ENCODE results near the gene DDX54.

DNA sequence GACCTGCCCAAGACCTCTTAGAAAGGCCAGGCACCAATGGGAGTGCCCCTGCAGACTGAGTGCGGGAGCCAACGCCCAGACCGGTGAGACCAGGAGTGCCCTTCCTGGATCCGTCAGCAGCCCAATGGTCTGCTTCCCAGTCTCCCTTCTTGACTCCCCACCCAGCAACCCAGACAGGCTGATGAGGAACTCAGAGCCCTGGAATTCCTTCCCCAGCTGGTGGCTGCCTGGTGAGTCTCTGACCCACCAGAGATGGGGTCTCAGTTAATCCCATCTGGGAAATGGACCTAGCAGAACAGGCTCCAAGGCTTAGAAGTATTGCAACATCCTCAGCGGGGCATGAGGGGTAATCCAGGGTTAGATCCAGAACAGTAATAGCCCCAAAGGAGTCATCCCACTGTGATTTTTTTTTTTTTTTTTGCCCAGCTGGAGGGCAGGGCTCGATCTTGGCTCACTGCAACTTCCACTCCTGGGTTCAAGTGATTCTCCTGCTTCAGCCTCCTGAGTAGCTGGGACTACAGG is 48.2 kb downstream of the DDX54 start:
- TF ChIP-seq EZH2 (IDR thresholded peaks at IDR 0.05; ENCODE audit: insufficient read depth, poor library complexity, severe bottlenecking) (no peak), EZH2phosphoT487 (IDR thresholded peaks at IDR 0.05; ENCODE audit: insufficient read depth, low read depth) (no peak)
